IPS DF 6.9 (cell line): ENCODE data around the gene CNN3.

Experiments used
- DNase-seq: peaks from one replicate; pipeline ENCODE4 v3.0.0-alpha.2; 2013; ENCODE audit warnings: low read depth, low spot score
- H3K27ac ChIP-seq: one replicate; pipeline ENCODE4 v1.5.1; 2013; ENCODE audit warnings: low read length, control low read depth
- H3K27me3 ChIP-seq: 2 replicates; pipeline ENCODE4 v1.6.1; 2013; ENCODE audit warnings: mild to moderate bottlenecking, low read length; ENCODE audit not compliant: control insufficient read depth, insufficient read depth
- H3K36me3 ChIP-seq: 2 replicates; pipeline ENCODE4 v1.6.1; 2013; ENCODE audit warnings: low read length; ENCODE audit not compliant: control insufficient read depth, insufficient read depth
- H3K4me1 ChIP-seq: 2 replicates; pipeline ENCODE4 v1.6.1; 2013; ENCODE audit warnings: low read length; ENCODE audit not compliant: control insufficient read depth, insufficient read depth
- H3K4me3 ChIP-seq: 2 replicates; pipeline ENCODE4 v1.5.1; 2013; ENCODE audit warnings: mild to moderate bottlenecking, low read length
- H3K9me3 ChIP-seq: 2 replicates; pipeline ENCODE4 v1.6.1; 2013; ENCODE audit warnings: low read length, inconsistent platforms; ENCODE audit not compliant: control insufficient read depth, insufficient read depth
- WGBS: extraction: QIAGEN DNeasy Blood & Tissue Kit; methylation state at CpG from one replicate; pipeline ENCODE4 v1.1.7; 2013; ENCODE audit warnings: mixed read lengths, missing lambda C conversion rate; ENCODE audit not compliant: insufficient read length, insufficient coverage; 5-methylcytosine and 5-hydroxymethylcytosine counted together

Gene CNN3

GRCh38 chr1:94921977-94922376 lies 4.9 kb downstream of the CNN3 start:
- H3K27me3 ChIP-seq: no peaks in the 10 kb centered on the region
- no peaks in the 10 kb centered on the region for H3K36me3 ChIP-seq
- no peak overlapping the region for H3K4me3 ChIP-seq
- DNase-seq: no peak
- no peaks in the 10 kb centered on the region for H3K9me3 ChIP-seq
- H3K27ac ChIP-seq: no peak overlapping the region
- peaks cover 4% of the 10 kb centered on the region; the same call in 1 of the 2 replicates for H3K4me1 ChIP-seq
- WGBS: no CpG with 5 or more reads among the region's 1 CpG

GRCh38 chr1:94920061-94920460 lies 6.8 kb downstream of the CNN3 start:
- Histone ChIP-seq H3K9me3 (no peaks in the 10 kb centered on the region), H3K27me3 (no peaks in the 10 kb centered on the region), H3K4me1 (peaks cover 4% of the 10 kb centered on the region; the same call in 1 of the 2 replicates), H3K36me3 (no peaks in the 10 kb centered on the region), H3K4me3 (no peak overlapping the region), H3K27ac (no peak overlapping the region)
- no CpG with 5 or more reads among the region's 3 CpGs for WGBS
- no peak for DNase-seq

GRCh38 chr1:94919241-94920030 lies 7.5 kb downstream of the CNN3 start:
- Histone ChIP-seq H3K36me3 (no peaks in the 10 kb centered on the region), H3K4me1 (peaks cover 4% of the 10 kb centered on the region; the same call in 1 of the 2 replicates), H3K27me3 (no peaks in the 10 kb centered on the region), H3K4me3 (no peak overlapping the region), H3K9me3 (no peaks in the 10 kb centered on the region), H3K27ac (no peak overlapping the region)
- WGBS: no CpG with 5 or more reads among the region's 4 CpGs
- DNase-seq: no peak

- Histone ChIP-seq H3K27me3 (no peaks in the 10 kb centered on the region), H3K27ac (no peak overlapping the region), H3K4me3 (no peak overlapping the region), H3K36me3 (no peaks in the 10 kb centered on the region), H3K4me1 (peaks cover 5% of the 10 kb centered on the region; the same call in 1 of the 2 replicates), H3K9me3 (no peaks in the 10 kb centered on the region)
- WGBS: no CpG with 5 or more reads among the region's 6 CpGs
- DNase-seq: no peak
Observed at GRCh38 chr1:94917251-94917650, 9.7 kb downstream of the CNN3 start.

- Histone ChIP-seq H3K4me3 (no peak overlapping the region), H3K27ac (no peak overlapping the region), H3K36me3 (no peaks in the 10 kb centered on the region), H3K4me1 (peaks cover 9% of the 10 kb centered on the region; the same call in 1 of the 2 replicates), H3K9me3 (no peaks in the 10 kb centered on the region), H3K27me3 (no peaks in the 10 kb centered on the region)
- WGBS: no CpG with 5 or more reads among the region's 9 CpGs
- no peak for DNase-seq
Observed at GRCh38 chr1:94912263-94913184, 14.4 kb downstream of the CNN3 start.

GRCh38 chr1:94909486-94909885 lies 17.4 kb downstream of the CNN3 start:
- no peak for DNase-seq
- Histone ChIP-seq H3K9me3 (no peaks in the 10 kb centered on the region), H3K4me3 (no peak overlapping the region), H3K27me3 (no peaks in the 10 kb centered on the region), H3K36me3 (no peaks in the 10 kb centered on the region), H3K27ac (no peak overlapping the region), H3K4me1 (peaks cover 9% of the 10 kb centered on the region; the same call in 1 of the 2 replicates)
- no CpG with 5 or more reads among the region's 6 CpGs for WGBS

GRCh38 chr1:94908965-94909364 lies 17.9 kb downstream of the CNN3 start:
- no peaks in the 10 kb centered on the region for H3K36me3 ChIP-seq
- no CpG with 5 or more reads among the region's 2 CpGs for WGBS
- peaks cover 9% of the 10 kb centered on the region; the same call in 1 of the 2 replicates for H3K4me1 ChIP-seq
- H3K9me3 ChIP-seq: no peaks in the 10 kb centered on the region
- no peak overlapping the region for H3K4me3 ChIP-seq
- no peak for DNase-seq
- no peak overlapping the region for H3K27ac ChIP-seq
- no peaks in the 10 kb centered on the region for H3K27me3 ChIP-seq

- Histone ChIP-seq H3K36me3 (no peaks in the 10 kb centered on the region), H3K9me3 (no peaks in the 10 kb centered on the region), H3K27ac (no peak overlapping the region), H3K27me3 (no peaks in the 10 kb centered on the region), H3K4me3 (no peak overlapping the region), H3K4me1 (peaks cover 9% of the 10 kb centered on the region; the same call in 1 of the 2 replicates)
- DNase-seq: no peak
- no CpG with 5 or more reads among the region's 7 CpGs for WGBS
Observed at GRCh38 chr1:94908190-94908589, 18.7 kb downstream of the CNN3 start.

GRCh38 chr1:94907136-94907535 lies 19.8 kb downstream of the CNN3 start:
- H3K27ac ChIP-seq: no peak overlapping the region
- H3K27me3 ChIP-seq: no peaks in the 10 kb centered on the region
- no peak overlapping the region for H3K4me3 ChIP-seq
- no peak for DNase-seq
- H3K9me3 ChIP-seq: no peaks in the 10 kb centered on the region
- no peaks in the 10 kb centered on the region for H3K36me3 ChIP-seq
- H3K4me1 ChIP-seq: peaks cover 6% of the 10 kb centered on the region; the same call in 1 of the 2 replicates
- WGBS: no CpG with 5 or more reads among the region's 3 CpGs

- no peaks in the 10 kb centered on the region for H3K9me3 ChIP-seq
- DNase-seq: no peak
- no peaks in the 10 kb centered on the region for H3K36me3 ChIP-seq
- WGBS: no CpG with 5 or more reads among the region's 5 CpGs
- H3K4me1 ChIP-seq: peaks cover 6% of the 10 kb centered on the region; the same call in 1 of the 2 replicates
- H3K4me3 ChIP-seq: no peak overlapping the region
- no peak overlapping the region for H3K27ac ChIP-seq
- no peaks in the 10 kb centered on the region for H3K27me3 ChIP-seq
Observed at GRCh38 chr1:94906382-94906781, 20.5 kb downstream of the CNN3 start.
